MCF 10A (cell line): ENCODE data around the gene PTTG1IP. TPM values are rescaled to one million over a fixed set of nuclear protein-coding genes. Genes with fewer than 3 reads are reported as not detected.

Source experiments
- BruUV-seq: library from RNA; stranded (reverse); fragments of 400-500 nt; replicated peaks from 2 replicates; lab custom pipeline; 2021; lab: Mats Ljungman, UMichigan
- CTCF ChIA-PET: fragments of 300-600 bp; sonication (Branson Sonifier 250); formaldehyde crosslinking; extraction: SDS; loops from one replicate; lab custom pipeline; 2021; ENCODE audit warnings: antibody characterized with exemption, inconsistent platforms; lab: Yijun Ruan, JAX
- POLR2A ChIA-PET: fragments of 300-600, 350-650 bp; sonication (Branson Sonifier 250); formaldehyde crosslinking; extraction: SDS; loops from one replicate; lab custom pipeline; 2020; ENCODE audit warnings: antibody characterized with exemption, inconsistent platforms; lab: Yijun Ruan, JAX
- DNase-seq: peaks from one replicate; pipeline ENCODE4 v3.0.0-alpha.2; 2018; ENCODE audit not compliant: unreplicated experiment
- H3K27ac Mint-ChIP-seq: one replicate; pipeline ENCODE4 v1.8.0; 2022; ENCODE audit warnings: mild to moderate bottlenecking, low read depth, mixed read lengths; ENCODE audit not compliant: unreplicated experiment
- H3K27me3 Mint-ChIP-seq: one replicate; pipeline ENCODE4 v1.8.0; 2022; ENCODE audit warnings: mixed read lengths; ENCODE audit not compliant: insufficient read depth, unreplicated experiment
- H3K36me3 Mint-ChIP-seq: one replicate; pipeline ENCODE4 v1.8.0; 2022; ENCODE audit warnings: mild to moderate bottlenecking, moderate library complexity, mixed read lengths; ENCODE audit not compliant: insufficient read depth, unreplicated experiment
- H3K4me1 Mint-ChIP-seq: one replicate; pipeline ENCODE4 v1.8.0; 2022; ENCODE audit warnings: mixed read lengths; ENCODE audit not compliant: insufficient read depth, unreplicated experiment
- H3K4me3 Mint-ChIP-seq: one replicate; pipeline ENCODE4 v1.8.0; 2022; ENCODE audit warnings: mild to moderate bottlenecking, moderate library complexity, mixed read lengths; ENCODE audit not compliant: unreplicated experiment
- H3K9me3 Mint-ChIP-seq: one replicate; pipeline ENCODE4 v1.8.0; 2022; ENCODE audit warnings: mixed read lengths; ENCODE audit not compliant: unreplicated experiment
- CTCF ChIP-seq: fragments of 200-600 bp; IDR thresholded peaks from one replicate; pipeline ENCODE4 v1.8.0; 2022; ENCODE audit warnings: antibody characterized with exemption, mild to moderate bottlenecking; ENCODE audit not compliant: unreplicated experiment
- intact Hi-C: fragments of 100-400 bp; cut with micrococcal nuclease; formaldehyde crosslinking; loops from 2 replicates; pipeline ENCODE4 v1.14.1; 2022
- total RNA-seq: library from RNA; stranded (reverse); gene quantifications from 2 replicates; pipeline ENCODE4 v1.2.3, GENCODE V29; 2022

PTTG1IP gene
- total RNA-seq, 1 experiment from 2014 or later = 338 TPM

DNA sequence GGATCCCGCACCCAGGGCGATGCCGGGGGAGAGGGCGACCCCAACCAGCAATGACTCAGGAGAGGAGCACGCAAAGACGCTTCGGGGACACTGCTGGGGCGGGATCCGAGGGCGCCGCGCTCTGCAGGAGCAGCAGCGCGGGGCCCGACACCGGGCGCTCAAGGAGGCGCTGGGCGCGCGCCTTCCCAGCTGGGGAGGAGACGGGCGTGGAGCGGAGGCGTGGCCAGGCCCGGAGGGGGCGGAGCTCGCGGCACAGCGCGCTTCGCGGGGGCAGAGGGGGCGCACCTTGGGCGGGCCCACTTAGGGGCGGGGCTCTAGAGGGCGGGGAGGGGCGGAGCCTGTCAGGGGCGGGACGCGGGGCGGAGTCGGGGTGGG is 56.0 kb downstream of the PTTG1IP start:
- POLR2A ChIA-PET = interaction anchor here (0.6 to 0.9 kb wide), 5 partner anchors 16 to 388 kb away, joined by 3 to 11 read pairs (median 3); partner anchors contain the start of genes SLX9 and UBE2G2
- Mint-ChIP-seq H3K36me3 (peaks cover 14% of the 10 kb centered on the region), H3K27me3 (no peaks in the 10 kb centered on the region), H3K27ac (no peak overlapping the region), H3K4me3 (peak overlapping the region; percentile 72), H3K9me3 (peaks cover 16% of the 10 kb centered on the region), H3K4me1 (peaks cover 10% of the 10 kb centered on the region)
- no TSS peak for BruUV-seq
- no peak for TF ChIP-seq CTCF
- CTCF ChIA-PET = interaction anchor here (1.0 kb wide), 1 partner anchor 12 kb away, joined by 3 read pairs; no protein-coding TSS in a partner anchor
- intact Hi-C loops = loop anchor here (5.0 kb wide), 2 partner anchors 55 to 110 kb away; partner anchors contain the start of gene PTTG1IP
- peak; percentile 84 for DNase-seq

DNA sequence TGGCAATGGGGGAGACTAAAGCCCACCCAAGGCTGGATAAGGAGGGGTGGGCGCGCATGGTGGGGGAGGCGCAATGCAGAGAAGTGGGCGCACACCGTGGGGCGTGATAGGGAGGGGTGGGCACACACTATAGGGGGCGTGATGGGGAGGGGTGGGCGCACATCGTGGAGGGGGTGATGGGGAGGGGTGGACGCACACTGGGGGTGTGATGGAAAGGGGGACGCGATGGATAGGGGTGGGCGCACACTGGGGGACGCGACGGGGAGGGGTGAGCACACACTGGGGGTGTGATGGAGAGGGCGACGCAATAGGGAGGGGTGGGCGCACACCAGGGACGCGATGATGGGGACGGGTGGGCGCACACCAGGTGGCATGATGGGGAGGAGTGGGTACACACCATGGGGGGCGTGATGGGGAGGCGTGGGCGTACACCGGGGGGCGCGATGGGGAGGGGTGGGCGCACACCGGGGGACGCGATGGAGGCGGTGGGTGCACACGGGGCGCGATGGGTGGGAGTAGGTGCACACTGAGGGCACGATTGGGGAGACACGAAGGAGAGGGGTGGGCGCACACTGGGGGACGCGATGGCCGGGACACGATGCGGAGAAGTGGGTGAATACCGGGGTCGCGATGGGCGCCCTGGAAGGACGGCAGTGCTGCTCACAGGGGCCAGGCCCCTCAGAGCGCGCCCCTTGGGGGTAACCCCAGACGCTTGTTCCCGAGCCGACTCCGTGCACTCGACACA is 56.6 kb downstream of the PTTG1IP start:
- Mint-ChIP-seq H3K36me3 (peaks cover 14% of the 10 kb centered on the region), H3K9me3 (peaks cover 10% of the 10 kb centered on the region), H3K4me1 (peaks cover 10% of the 10 kb centered on the region), H3K27me3 (no peaks in the 10 kb centered on the region), H3K4me3 (peak overlapping the region; percentile 72), H3K27ac (no peak overlapping the region)
- CTCF ChIA-PET = interaction anchor here (1.0 kb wide), 1 partner anchor 12 kb away, joined by 3 read pairs; no protein-coding TSS in a partner anchor
- POLR2A ChIA-PET = interaction anchor here (0.6 to 1.0 kb wide), 5 partner anchors 15 to 389 kb away, joined by 3 to 11 read pairs (median 3); partner anchors contain the start of genes SLX9 and UBE2G2
- TF ChIP-seq CTCF = no peak
- BruUV-seq = no TSS peak
- intact Hi-C loops = loop anchor here (5.0 kb wide), 2 partner anchors 55 to 110 kb away; partner anchors contain the start of gene PTTG1IP
- no peak for DNase-seq

DNA sequence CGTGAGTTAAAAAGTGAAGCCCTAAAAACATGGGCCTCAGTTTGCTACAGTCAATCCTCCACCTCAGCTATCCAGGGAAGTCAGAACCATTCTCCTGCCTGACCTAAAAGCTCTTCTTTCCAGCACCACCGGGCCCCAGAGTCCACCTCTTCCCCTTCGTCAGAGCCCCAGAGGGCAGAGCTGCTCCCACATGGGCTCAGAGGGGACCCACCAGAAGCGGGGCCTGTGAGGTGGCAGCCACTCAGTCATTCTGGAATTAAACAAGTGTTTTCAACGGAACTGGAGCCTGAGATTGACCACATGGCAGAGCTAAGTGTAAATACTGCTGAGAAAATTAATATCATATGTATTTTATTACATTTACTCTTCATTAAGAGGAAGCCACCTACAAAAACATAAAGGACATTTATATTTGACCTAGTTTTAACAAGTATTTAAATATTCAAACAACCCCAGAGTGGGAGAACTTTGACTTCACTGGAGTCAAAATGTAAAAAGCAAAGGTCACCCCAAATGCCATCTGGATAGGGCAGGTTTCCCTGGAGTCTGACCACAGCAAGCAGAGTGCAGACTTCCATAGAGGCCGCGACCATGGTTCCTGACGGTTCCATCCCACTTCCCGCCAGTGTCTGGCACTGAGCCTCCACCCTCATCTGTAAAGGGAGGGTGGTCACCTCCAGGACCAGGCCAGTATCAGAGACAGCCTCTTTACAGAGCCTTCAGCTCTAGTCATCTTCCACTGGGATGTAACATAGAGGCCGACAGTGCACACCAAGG is 57.5 kb downstream of the PTTG1IP start:
- ChIA-PET POLR2A (interaction anchor here (1.0 to 2.3 kb wide), 2 partner anchors 15 to 56 kb away, joined by 4 to 7 read pairs; partner anchors contain the start of gene UBE2G2), CTCF (interaction anchor here (0.6 to 1.0 kb wide), 2 partner anchors 8 to 305 kb away, joined by 3 read pairs; no protein-coding TSS in a partner anchor)
- TSS peak; percentile 23 for BruUV-seq
- no peak for DNase-seq
- Mint-ChIP-seq H3K27me3 (no peaks in the 10 kb centered on the region), H3K4me1 (peaks cover 12% of the 10 kb centered on the region), H3K4me3 (peak overlapping the region; percentile 72), H3K27ac (no peak overlapping the region), H3K9me3 (peaks cover 8% of the 10 kb centered on the region), H3K36me3 (peaks cover 19% of the 10 kb centered on the region)
- intact Hi-C loops = loop anchor here (5.0 kb wide), 2 partner anchors 56 to 111 kb away; partner anchors contain the start of gene PTTG1IP
- no peak for TF ChIP-seq CTCF
